ENCODE results near the gene DEPDC4.
A peak's percentile ranks its signal among the peaks of the same experiment; 100 is the strongest.
"Not testable (repeated sequence)": the region's sequence is repeated elsewhere in the genome, so short reads cannot be mapped to it uniquely, and the experiment has no call there.

Gene DEPDC4

DNA sequence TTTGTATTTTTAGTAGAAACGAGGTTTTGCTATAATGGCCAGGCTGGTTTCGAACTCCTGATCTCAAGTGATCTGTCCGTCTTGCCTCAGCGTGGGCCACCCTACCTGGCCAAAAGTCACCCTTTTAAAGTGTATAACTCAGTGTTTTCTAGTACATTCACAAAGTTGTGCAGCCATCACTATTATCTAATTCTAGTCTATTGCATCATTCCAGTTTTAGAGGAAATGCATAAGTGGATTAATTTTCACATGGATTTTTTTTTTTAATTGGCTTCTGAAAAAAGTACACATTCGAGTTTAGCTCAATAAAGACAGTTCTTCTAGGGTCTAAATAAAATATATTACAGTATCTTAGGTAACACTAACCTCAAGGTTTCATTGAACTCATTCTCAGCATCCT is 3.7 kb downstream of the DEPDC4 start:
- DNase-seq, result no peak

DNA sequence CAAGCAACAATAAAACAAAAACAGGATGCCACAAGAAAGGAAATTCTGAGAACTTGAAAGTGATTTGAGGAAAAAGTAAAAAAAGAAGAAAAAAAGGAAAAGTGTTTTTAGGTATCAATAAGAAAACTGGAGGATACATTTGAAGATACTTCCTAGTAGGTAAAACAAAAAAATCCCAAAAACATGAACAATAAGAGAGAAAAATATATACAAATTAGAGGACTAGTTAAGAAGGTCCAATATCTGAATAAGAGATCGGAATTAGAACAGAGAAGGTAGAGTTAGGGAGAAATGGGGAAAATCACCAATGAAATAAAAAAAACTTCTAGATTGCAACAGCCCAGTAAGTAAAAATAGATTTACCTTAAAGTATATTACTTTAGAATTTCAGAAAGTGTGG is 8.8 kb downstream of the DEPDC4 start:
- no peak for DNase-seq

DNA sequence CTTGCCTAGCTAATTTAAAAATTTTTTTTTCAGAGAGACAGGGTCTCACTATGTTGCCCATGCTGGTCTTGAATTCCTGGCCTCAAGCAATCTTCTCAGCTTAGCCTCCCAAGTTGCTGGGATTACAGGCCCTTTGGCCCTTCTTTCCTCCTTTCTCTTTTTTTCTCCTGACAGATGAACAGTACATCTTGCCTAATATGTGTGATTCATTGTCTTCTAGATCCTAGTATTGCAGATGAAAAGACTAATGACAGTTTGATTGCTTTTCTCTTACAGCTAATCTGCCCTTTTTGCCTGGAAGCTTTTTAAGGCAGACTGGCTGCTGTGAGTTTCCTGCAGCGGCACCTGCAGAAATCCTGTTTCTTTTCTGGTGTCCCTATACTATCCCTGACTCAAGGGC is 12.0 kb downstream of the DEPDC4 start:
- no peak for DNase-seq

DNA sequence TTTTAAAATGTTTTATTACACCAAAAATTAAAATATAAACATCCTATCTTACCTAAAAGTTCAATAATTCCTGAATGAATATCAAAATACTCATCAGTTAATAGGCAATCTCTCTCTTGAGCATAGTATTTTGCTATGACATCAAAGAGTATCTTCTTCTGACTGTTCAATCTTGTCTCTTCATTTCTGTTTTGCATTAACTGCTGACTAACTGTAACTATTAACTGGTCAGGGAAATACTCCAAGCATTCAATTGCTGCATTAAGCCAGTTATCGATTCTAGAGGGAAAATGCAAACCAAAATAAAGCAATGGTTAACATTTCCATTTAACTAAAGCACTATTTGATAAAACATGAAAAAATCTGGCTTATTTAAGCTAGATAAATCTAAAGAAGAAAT is 13.4 kb downstream of the DEPDC4 start:
- DNase-seq, result no peak

DNA sequence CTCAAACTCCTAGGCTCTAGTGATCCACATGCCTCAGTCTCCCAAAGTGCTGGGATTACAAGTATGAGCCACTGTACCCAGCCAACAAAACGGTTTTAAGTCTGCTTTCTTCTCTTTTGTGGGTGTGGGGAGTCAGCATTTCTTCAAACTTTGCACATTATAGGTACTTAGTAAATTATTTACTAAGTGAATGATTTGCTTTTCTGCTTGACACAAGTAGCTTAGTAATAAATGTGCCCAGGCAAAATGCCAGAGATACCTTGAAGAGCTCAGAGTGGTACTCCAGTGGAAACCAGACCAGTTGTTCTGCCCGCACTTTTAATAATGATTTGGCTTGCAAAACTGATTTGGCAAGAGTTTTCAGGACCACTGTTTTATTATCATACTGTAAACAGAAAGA is 15.0 kb downstream of the DEPDC4 start:
- DNase-seq, result no peak

DNA sequence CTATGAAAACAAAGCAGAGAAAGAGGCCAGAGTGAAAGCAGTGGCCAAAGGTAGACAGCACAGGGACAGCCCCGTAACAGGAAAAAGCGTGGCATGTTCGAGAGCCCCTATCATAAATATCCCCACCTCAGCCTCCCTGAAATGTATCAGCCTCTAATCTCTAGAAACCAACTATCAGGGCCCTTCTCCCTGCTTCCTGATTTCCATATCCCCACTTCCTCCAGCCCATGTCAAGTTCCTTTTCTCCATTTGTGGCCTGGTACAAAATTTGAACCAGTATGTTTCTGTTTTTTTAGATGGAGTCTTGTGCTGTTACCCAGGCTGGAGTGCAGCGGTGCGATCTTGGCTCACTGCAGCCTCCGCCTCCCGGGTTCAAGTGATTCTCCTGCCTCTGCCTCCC is 16.9 kb downstream of the DEPDC4 start:
- DNase-seq, result peak; percentile 33

DNA sequence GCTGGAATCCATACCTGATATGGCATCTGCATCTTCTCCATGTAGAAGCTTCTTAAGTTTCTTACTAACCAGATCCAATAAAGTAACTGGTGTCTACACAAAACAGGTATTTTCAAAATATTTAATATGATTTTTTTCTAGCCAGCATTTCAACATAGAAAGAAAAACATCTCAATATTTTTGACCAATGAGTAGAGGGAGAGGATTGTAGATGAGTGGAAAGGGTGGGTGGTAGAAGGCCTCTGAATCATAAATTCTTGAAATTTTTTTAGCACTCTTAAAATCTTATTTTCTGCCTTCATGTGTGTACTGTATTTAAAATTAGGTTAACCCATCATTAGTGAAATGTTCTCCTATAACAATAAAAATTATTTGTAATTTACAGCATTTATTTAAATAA is 18.0 kb downstream of the DEPDC4 start:
- no peak for DNase-seq

GRCh38 chr12:100247765-100248164 is 19.1 kb downstream of the DEPDC4 start:
- no peak for DNase-seq

DNA sequence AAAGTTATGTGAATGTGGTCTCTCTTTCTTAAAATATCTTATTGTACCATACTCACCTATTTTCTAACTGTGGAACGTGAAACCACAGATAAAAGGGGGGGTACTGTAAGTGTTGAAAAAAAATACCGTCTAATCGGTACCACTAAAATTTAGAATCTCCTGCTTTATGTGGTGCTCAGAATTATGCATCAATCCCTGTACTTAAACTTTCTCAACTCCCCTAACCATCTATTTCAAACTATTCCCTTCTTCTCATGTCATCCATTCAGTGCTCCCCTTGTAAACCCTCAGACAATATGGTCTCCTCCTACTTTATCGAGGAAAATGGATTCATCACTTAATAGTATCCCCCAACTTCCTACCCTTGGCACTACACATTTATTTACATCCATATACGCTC is 23.7 kb downstream of the DEPDC4 start:
- no peak for DNase-seq

GRCh38 chr12:100239589-100239988 is 27.3 kb downstream of the DEPDC4 start:
- no peak for DNase-seq

- no peak for DNase-seq
Measured at GRCh38 chr12:100238801-100239200, 28.1 kb downstream of the DEPDC4 start.

GRCh38 chr12:100234591-100235304 is 32.1 kb downstream of the DEPDC4 start:
- peak; percentile 76 for DNase-seq

- no peak for DNase-seq
Measured at GRCh38 chr12:100234166-100234565, 32.7 kb downstream of the DEPDC4 start.

DNA sequence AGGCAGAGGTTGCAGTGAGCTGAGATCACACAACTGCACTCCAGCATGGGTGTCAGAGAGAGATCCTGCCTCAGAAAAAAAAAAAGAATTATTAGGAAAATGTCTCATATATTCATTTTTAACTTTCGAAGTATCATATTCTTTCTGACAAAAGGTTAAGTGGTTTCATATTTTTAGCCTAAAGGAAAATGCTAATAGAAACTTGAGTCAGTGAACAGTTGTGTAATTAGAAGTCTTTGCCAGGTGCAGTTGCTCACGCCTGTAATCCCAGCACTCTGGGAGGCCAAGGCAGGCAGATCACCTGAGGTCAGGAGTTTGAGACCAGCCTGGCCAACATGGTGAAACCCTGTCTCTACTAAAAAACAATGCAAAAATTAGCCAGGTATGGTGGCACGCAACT is 35.0 kb downstream of the DEPDC4 start:
- DNase-seq, result not testable (repeated sequence)

- DNase-seq, result peak; percentile 50
Measured at GRCh38 chr12:100229876-100230275, 37.0 kb downstream of the DEPDC4 start.

- DNase-seq, result peak; percentile 66
Measured at GRCh38 chr12:100229036-100229635, 37.7 kb downstream of the DEPDC4 start.

DNA sequence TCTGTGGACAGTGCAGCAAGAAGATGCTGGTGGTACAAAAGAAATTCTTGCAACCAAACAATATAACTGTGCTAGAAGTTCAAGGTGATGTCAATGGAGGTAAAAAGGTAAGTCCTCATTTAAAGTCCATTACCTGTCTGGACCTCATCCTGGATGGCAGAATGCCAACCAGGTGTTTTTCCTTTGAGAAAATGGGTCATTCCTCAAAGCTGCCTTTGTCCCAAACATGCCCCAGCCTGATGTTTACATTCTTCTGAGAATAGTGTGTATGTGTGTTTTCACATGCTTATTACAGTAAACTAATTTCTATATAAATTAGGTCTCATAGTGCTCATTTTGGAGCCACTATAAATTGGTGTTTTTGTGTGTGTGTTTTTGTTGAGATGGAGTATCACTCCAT is 41.4 kb downstream of the DEPDC4 start:
- no peak for DNase-seq

- DNase-seq, result not testable (repeated sequence)
Measured at GRCh38 chr12:100222173-100222572, 44.7 kb downstream of the DEPDC4 start.

DNA sequence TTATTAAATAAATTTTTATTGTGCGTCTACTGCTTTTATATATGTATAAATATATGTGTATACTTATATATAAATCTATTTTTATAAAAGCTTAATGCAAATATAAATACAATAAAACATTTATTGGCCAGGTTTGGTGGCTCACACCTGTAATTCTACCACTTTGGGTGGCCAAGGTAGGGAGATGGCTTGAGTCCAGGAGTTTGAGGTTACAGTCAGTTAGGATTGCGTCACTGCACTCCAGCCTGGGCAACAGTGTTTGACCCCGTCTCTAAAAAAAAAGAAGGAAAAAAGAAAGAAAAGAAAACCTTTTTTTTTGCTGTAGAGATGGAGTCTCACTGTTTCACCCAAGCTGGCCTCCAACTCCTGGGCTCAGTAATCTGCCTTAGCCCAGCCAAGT is 45.4 kb downstream of the DEPDC4 start:
- no peak for DNase-seq

- DNase-seq, result no peak
Measured at GRCh38 chr12:100219328-100220109, 47.4 kb downstream of the DEPDC4 start.

- no peak for DNase-seq
Measured at GRCh38 chr12:100216337-100216736, 50.5 kb downstream of the DEPDC4 start.

GRCh38 chr12:100215209-100215608 is 51.7 kb downstream of the DEPDC4 start:
- DNase-seq, result no peak

- DNase-seq, result no peak
Measured at GRCh38 chr12:100214518-100214917, 52.4 kb downstream of the DEPDC4 start.

Measured in hematopoietic multipotent progenitor cell treated with erythropoietin and hydrocortisone succinate and interleukin-3 and kit ligand, for 4 days (in vitro differentiated cells).